ENCODE results near the gene VWA5A.

Gene VWA5A

DNA sequence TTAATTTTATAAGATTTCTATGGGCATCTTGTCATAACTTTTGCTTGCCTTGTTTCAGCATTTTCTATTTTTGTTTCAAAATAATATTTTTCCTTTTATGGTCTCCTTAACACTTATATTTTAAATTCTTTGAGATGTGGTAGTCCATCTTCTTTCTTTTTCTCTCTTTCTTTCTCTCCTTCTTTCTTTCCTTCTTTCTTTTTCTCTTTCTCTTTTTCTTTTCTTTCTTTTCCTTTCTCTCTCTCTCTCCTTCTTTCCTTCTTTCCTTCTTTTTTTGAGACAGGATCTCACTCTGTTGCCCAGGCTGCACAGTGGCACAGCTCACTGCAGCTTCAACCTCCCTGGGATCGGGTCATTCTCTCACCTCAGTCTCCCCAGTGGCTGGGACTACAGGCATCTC lies 38.0 kb upstream of the VWA5A start:
- H3K27ac ChIP-seq (ENCODE audit: low read depth, low read length) = no peak overlapping the region
- no peaks in the 10 kb centered on the region for H3K27me3 ChIP-seq (ENCODE audit: control insufficient read depth in 1 of 2, insufficient read depth in 2 of 2, low read length in 2 of 2)

DNA sequence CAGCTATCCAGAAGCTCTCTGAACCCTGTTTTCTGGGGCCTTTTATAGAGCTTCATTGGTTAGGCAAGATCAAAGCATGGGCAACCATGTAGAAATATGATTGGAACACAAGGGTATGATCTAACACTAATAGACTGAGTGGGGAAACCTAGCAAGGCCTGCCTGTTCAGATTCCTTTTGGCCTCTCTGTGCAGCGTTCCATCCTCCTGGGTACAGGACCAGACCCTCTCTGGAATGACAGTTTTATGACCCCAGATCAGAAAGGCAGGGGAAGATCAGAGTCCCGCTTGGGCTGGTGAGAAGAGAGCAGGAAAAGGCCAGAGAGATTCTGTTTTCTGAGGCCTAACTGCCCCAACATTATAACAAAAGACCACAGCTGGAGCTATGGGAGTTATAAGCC lies 36.7 kb upstream of the VWA5A start:
- no peak overlapping the region for H3K4me3 ChIP-seq (ENCODE audit: low read depth in 1 of 2, low read length in 2 of 2)
- no peaks in the 10 kb centered on the region for H3K27me3 ChIP-seq (ENCODE audit: control insufficient read depth in 1 of 2, insufficient read depth in 2 of 2, low read length in 2 of 2)
- no peaks in the 10 kb centered on the region for H3K36me3 ChIP-seq (ENCODE audit: control insufficient read depth in 1 of 2, insufficient read depth in 2 of 2, low read length in 2 of 2)
- H3K9ac ChIP-seq (ENCODE audit: low read depth in 1 of 2, low read length in 2 of 2) = no peak overlapping the region
- H3K4me1 ChIP-seq (ENCODE audit: control insufficient read depth in 1 of 2, insufficient read depth in 2 of 2, low read length in 2 of 2) = peaks cover 10 to 12% of the 10 kb centered on the region in 2 donors
- H3K27ac ChIP-seq (ENCODE audit: low read depth, low read length) = no peak overlapping the region
- H3K9me3 ChIP-seq (ENCODE audit: control insufficient read depth in 1 of 2, low read length in 2 of 2) = no peaks in the 10 kb centered on the region

More for the DNA sequence above, 38.0 kb upstream of the VWA5A start:
- H3K36me3 ChIP-seq (ENCODE audit: control insufficient read depth in 1 of 2, insufficient read depth in 2 of 2, low read length in 2 of 2) = no peaks in the 10 kb centered on the region
- peaks cover 10 to 12% of the 10 kb centered on the region in 2 donors for H3K4me1 ChIP-seq (ENCODE audit: control insufficient read depth in 1 of 2, insufficient read depth in 2 of 2, low read length in 2 of 2)
- no peak overlapping the region for H3K9ac ChIP-seq (ENCODE audit: low read depth in 1 of 2, low read length in 2 of 2)
- no peaks in the 10 kb centered on the region for H3K9me3 ChIP-seq (ENCODE audit: control insufficient read depth in 1 of 2, low read length in 2 of 2)
- no peak overlapping the region for H3K4me3 ChIP-seq (ENCODE audit: low read depth in 1 of 2, low read length in 2 of 2)

DNA sequence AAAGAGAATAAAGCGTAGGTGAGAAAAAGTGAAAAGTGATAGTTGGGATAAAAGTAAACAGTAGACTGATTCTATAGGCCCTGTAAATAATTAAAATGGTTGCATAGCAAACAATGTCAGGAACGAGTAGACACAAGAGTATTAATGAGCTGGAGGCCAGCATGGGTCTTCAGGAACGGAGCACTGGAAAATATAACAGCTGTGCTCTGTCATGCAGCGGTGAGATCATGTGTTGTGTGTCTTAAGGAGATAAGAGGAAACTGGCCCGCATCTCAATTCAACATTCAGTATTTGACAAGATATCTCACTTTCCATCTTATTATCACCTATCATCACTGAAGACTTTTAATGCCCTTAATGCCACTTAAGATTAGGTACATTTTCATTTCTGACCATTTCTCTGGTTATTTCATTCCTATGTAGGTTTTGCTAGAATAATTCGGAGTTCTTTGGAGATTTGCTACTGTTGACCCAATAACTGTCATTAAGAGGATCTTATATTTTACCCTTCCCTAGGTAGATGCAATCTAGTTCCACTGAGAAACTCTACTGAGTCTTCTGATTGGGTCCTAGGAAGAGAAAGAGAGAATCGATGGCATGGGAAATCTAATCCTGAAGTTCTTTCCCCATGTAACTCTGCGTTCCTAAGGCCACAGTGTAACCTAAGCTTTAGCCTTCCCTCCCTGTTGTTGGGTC lies 35.5 kb upstream of the VWA5A start:
- Histone ChIP-seq H3K4me1 (ENCODE audit: control insufficient read depth in 1 of 2, insufficient read depth in 2 of 2, low read length in 2 of 2) (peaks cover 10 to 12% of the 10 kb centered on the region in 2 donors), H3K9me3 (ENCODE audit: control insufficient read depth in 1 of 2, low read length in 2 of 2) (no peaks in the 10 kb centered on the region), H3K36me3 (ENCODE audit: control insufficient read depth in 1 of 2, insufficient read depth in 2 of 2, low read length in 2 of 2) (no peaks in the 10 kb centered on the region), H3K27me3 (ENCODE audit: control insufficient read depth in 1 of 2, insufficient read depth in 2 of 2, low read length in 2 of 2) (no peaks in the 10 kb centered on the region), H3K4me3 (ENCODE audit: low read depth in 1 of 2, low read length in 2 of 2) (no peak overlapping the region), H3K27ac (ENCODE audit: low read depth, low read length) (no peak overlapping the region), H3K9ac (ENCODE audit: low read depth in 1 of 2, low read length in 2 of 2) (no peak overlapping the region)

DNA sequence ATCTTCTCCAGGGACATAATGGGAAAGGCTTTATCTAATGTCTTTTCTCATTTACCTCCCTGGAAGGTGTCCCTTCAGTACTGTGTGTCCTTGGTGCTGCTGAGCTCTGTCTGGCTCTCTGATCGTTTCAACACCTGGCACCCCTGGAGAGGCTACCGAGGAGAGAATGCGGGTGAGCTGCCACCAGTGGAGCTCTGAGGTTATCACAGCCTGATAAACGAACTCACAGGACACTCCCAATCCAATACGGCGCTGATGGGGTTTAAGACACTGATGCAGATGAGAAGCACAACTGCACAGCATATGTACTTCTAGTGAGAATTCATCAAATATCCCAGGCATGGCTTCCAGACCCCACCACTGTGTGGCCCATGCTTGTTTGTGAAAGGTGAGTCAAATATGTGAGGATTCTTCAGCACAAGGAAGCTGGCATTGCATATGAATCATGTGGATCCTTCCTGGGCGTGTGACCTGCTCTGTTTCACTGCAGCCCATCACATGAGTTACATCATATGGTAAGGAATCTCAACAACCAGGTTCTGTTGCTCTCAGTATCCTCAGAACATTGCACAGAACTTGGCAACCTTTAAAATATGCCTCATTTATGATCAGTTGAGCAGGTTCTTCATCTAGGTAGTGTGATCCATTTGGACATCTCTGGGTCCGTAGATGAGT lies 34.8 kb upstream of the VWA5A start:
- H3K27me3 ChIP-seq (ENCODE audit: control insufficient read depth in 1 of 2, insufficient read depth in 2 of 2, low read length in 2 of 2) = no peaks in the 10 kb centered on the region
- H3K9me3 ChIP-seq (ENCODE audit: control insufficient read depth in 1 of 2, low read length in 2 of 2) = no peaks in the 10 kb centered on the region
- H3K9ac ChIP-seq (ENCODE audit: low read depth in 1 of 2, low read length in 2 of 2) = no peak overlapping the region
- no peaks in the 10 kb centered on the region for H3K36me3 ChIP-seq (ENCODE audit: control insufficient read depth in 1 of 2, insufficient read depth in 2 of 2, low read length in 2 of 2)
- peaks cover 10 to 11% of the 10 kb centered on the region in 2 donors for H3K4me1 ChIP-seq (ENCODE audit: control insufficient read depth in 1 of 2, insufficient read depth in 2 of 2, low read length in 2 of 2)
- H3K4me3 ChIP-seq (ENCODE audit: low read depth in 1 of 2, low read length in 2 of 2) = no peak overlapping the region
- no peak overlapping the region for H3K27ac ChIP-seq (ENCODE audit: low read depth, low read length)

DNA sequence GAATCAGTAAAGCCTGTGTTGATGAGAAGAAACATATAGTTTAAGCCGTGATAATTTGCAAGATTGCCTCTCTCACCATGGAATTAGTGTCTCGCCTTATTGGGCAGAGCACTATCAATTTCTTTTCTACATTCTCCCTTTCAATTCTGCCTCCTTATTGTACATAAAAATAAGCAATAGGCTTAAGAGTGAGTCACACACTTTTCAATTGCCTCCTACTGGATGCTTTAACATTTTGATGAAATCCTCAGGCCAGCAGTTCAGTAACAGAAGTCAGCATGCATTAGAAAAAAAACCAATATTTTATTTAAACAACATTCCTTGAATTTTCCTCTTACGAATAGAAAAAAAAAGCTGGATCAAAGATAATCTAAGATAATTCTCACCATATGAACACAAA lies 33.8 kb upstream of the VWA5A start:
- Histone ChIP-seq H3K27ac (ENCODE audit: low read depth, low read length) (no peak overlapping the region), H3K27me3 (ENCODE audit: control insufficient read depth in 1 of 2, insufficient read depth in 2 of 2, low read length in 2 of 2) (no peaks in the 10 kb centered on the region), H3K9me3 (ENCODE audit: control insufficient read depth in 1 of 2, low read length in 2 of 2) (no peaks in the 10 kb centered on the region), H3K4me1 (ENCODE audit: control insufficient read depth in 1 of 2, insufficient read depth in 2 of 2, low read length in 2 of 2) (peaks cover 1% of the 10 kb centered on the region in 2 donors), H3K36me3 (ENCODE audit: control insufficient read depth in 1 of 2, insufficient read depth in 2 of 2, low read length in 2 of 2) (no peaks in the 10 kb centered on the region), H3K9ac (ENCODE audit: low read depth in 1 of 2, low read length in 2 of 2) (no peak overlapping the region), H3K4me3 (ENCODE audit: low read depth in 1 of 2, low read length in 2 of 2) (no peak overlapping the region)

DNA sequence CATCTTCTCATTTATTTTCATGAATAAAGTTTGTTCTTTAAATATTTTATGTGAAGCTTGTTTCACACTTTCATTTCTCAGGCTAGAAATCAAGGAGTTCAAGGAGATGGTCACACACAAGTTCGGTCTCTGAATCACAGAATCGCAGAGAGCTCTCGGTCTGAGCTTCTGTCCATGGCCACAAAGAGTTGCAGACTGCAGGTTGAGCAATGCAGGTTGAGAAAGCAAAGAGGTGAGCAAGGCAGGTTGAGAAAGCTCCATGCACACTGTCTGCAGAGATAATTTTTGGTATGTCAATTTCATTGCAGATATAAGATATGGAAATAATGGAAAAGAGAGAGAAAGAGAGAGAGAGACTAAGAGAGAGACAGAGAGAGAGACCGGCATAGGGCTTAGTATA lies 32.9 kb upstream of the VWA5A start:
- Histone ChIP-seq H3K9me3 (ENCODE audit: control insufficient read depth in 1 of 2, low read length in 2 of 2) (no peaks in the 10 kb centered on the region), H3K36me3 (ENCODE audit: control insufficient read depth in 1 of 2, insufficient read depth in 2 of 2, low read length in 2 of 2) (no peaks in the 10 kb centered on the region), H3K27ac (ENCODE audit: low read depth, low read length) (no peak overlapping the region), H3K9ac (ENCODE audit: low read depth in 1 of 2, low read length in 2 of 2) (no peak overlapping the region), H3K4me1 (ENCODE audit: control insufficient read depth in 1 of 2, insufficient read depth in 2 of 2, low read length in 2 of 2) (no peaks in the 10 kb centered on the region), H3K4me3 (ENCODE audit: low read depth in 1 of 2, low read length in 2 of 2) (no peak overlapping the region), H3K27me3 (ENCODE audit: control insufficient read depth in 1 of 2, insufficient read depth in 2 of 2, low read length in 2 of 2) (no peaks in the 10 kb centered on the region)

DNA sequence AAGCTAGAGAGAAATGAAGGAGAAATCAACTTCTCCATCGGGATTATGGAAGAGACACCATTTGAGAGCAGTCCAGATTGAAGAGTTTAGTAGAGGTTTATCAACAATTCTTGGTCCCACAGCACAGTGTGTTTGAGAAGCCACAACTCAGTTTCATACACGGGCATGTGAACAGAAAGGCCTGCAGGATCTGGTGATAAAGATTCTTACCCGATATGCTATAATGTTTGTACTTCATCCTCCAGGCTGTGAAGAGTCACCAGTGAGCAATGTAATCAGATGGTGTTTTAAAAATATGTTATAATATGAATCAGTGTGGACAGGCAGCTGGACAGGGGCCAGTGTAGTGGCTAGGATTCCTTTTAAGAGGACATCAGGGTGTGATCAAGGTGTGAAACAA lies 29.7 kb upstream of the VWA5A start:
- no peaks in the 10 kb centered on the region for H3K36me3 ChIP-seq (ENCODE audit: control insufficient read depth in 1 of 2, insufficient read depth in 2 of 2, low read length in 2 of 2)
- no peaks in the 10 kb centered on the region for H3K4me1 ChIP-seq (ENCODE audit: control insufficient read depth in 1 of 2, insufficient read depth in 2 of 2, low read length in 2 of 2)
- no peaks in the 10 kb centered on the region for H3K9me3 ChIP-seq (ENCODE audit: control insufficient read depth in 1 of 2, low read length in 2 of 2)
- no peak overlapping the region for H3K27ac ChIP-seq (ENCODE audit: low read depth, low read length)
- no peak overlapping the region for H3K9ac ChIP-seq (ENCODE audit: low read depth in 1 of 2, low read length in 2 of 2)
- H3K4me3 ChIP-seq (ENCODE audit: low read depth in 1 of 2, low read length in 2 of 2) = no peak overlapping the region
- H3K27me3 ChIP-seq (ENCODE audit: control insufficient read depth in 1 of 2, insufficient read depth in 2 of 2, low read length in 2 of 2) = no peaks in the 10 kb centered on the region

DNA sequence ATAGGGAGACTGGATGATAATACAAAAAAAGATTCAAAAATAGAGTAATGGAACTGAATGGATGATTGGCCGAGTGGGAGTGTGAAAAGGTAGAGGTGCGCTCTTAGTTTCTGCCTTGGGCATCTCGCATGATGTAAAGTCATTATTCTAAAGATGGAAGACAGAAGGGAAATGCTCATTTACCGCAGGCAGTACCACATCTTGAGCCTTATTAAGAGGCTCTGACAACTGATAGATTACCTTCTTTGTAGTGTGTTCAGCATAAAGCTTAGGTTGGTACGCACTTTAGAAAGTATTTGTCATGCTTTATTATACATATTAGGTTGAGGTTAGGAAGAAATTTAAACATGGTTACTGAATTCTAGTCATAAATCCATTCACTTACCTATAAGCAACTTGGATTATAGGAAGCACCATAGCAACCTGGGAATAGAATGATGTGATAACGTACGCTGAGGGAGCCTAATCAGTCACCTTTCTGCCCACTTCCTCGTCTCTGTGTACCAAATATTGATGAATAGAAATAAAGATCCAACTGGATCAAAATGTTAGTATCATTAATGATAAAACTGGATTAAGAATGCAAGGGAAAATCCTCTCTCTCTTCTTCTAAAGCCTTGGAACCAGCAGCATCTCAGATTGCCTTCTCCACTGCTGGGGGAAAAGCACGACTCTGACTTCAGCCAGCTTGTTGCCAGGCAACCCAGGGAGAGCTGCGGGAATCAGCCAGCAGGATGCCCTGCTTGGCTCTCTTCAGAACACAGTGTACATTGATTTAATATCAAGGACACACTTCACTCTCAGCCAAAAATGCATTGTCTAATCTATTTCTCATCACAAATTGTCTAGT lies 29.0 kb upstream of the VWA5A start:
- no peak overlapping the region for H3K27ac ChIP-seq (ENCODE audit: low read depth, low read length)
- H3K4me3 ChIP-seq (ENCODE audit: low read depth in 1 of 2, low read length in 2 of 2) = no peak overlapping the region
- H3K9me3 ChIP-seq (ENCODE audit: control insufficient read depth in 1 of 2, low read length in 2 of 2) = no peaks in the 10 kb centered on the region
- no peaks in the 10 kb centered on the region for H3K27me3 ChIP-seq (ENCODE audit: control insufficient read depth in 1 of 2, insufficient read depth in 2 of 2, low read length in 2 of 2)
- no peak overlapping the region for H3K9ac ChIP-seq (ENCODE audit: low read depth in 1 of 2, low read length in 2 of 2)
- no peaks in the 10 kb centered on the region for H3K36me3 ChIP-seq (ENCODE audit: control insufficient read depth in 1 of 2, insufficient read depth in 2 of 2, low read length in 2 of 2)
- H3K4me1 ChIP-seq (ENCODE audit: control insufficient read depth in 1 of 2, insufficient read depth in 2 of 2, low read length in 2 of 2) = no peaks in the 10 kb centered on the region

DNA sequence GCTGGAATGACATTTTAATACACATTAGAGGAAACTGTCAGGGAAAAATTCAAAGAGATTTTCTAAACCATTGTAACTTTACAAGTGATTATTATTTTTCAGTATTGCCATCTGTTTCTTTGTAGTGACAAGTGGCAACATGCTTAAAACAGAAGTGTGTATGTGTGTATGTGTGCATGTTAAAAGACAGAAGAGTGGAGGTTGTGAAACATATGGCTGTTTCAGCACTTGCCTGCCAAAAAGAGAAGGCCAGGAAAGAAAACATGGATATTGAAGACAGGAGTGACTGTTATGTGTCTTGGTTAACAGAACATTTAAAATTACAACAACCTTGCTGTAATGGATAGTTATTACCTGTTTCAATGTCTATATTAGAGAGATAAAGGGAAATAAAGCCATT lies 24.3 kb upstream of the VWA5A start:
- Histone ChIP-seq H3K9ac (ENCODE audit: low read depth in 1 of 2, low read length in 2 of 2) (no peak overlapping the region), H3K4me1 (ENCODE audit: control insufficient read depth in 1 of 2, insufficient read depth in 2 of 2, low read length in 2 of 2) (no peaks in the 10 kb centered on the region), H3K27ac (ENCODE audit: low read depth, low read length) (no peak overlapping the region), H3K27me3 (ENCODE audit: control insufficient read depth in 1 of 2, insufficient read depth in 2 of 2, low read length in 2 of 2) (peaks cover 0 to 3% of the 10 kb centered on the region in 2 donors), H3K9me3 (ENCODE audit: control insufficient read depth in 1 of 2, low read length in 2 of 2) (no peaks in the 10 kb centered on the region), H3K4me3 (ENCODE audit: low read depth in 1 of 2, low read length in 2 of 2) (no peak overlapping the region), H3K36me3 (ENCODE audit: control insufficient read depth in 1 of 2, insufficient read depth in 2 of 2, low read length in 2 of 2) (no peaks in the 10 kb centered on the region)

DNA sequence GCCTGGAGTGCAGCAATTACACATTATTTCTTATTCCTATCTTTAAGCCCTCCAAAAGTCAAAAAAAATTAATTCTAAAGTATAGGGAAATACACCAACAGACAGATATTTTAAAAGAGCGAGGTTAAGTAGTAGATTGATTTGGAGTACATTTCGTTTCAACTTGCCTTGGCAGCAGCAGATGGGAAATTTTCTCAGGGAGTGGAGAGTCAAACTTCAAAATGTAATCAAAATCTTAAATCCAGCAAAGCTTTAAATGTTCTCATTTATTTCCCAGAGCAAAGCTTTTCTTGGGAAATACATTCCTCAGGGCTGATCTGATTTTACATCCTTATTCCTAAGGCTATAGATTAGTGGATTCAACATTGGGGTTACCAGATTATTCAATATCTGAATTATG lies 21.9 kb upstream of the VWA5A start:
- no peak overlapping the region for H3K9ac ChIP-seq (ENCODE audit: low read depth in 1 of 2, low read length in 2 of 2)
- no peak overlapping the region for H3K27ac ChIP-seq (ENCODE audit: low read depth, low read length)
- no peaks in the 10 kb centered on the region for H3K36me3 ChIP-seq (ENCODE audit: control insufficient read depth in 1 of 2, insufficient read depth in 2 of 2, low read length in 2 of 2)
- H3K9me3 ChIP-seq (ENCODE audit: control insufficient read depth in 1 of 2, low read length in 2 of 2) = no peaks in the 10 kb centered on the region
- H3K27me3 ChIP-seq (ENCODE audit: control insufficient read depth in 1 of 2, insufficient read depth in 2 of 2, low read length in 2 of 2) = peaks cover 0 to 3% of the 10 kb centered on the region in 2 donors
- no peaks in the 10 kb centered on the region for H3K4me1 ChIP-seq (ENCODE audit: control insufficient read depth in 1 of 2, insufficient read depth in 2 of 2, low read length in 2 of 2)
- H3K4me3 ChIP-seq (ENCODE audit: low read depth in 1 of 2, low read length in 2 of 2) = no peak overlapping the region

All from duodenal mucosa (tissue), 2 donors.